H9 (cell line): ENCODE measurements around the gene VEGFA. TPM values are rescaled to one million over a fixed set of nuclear protein-coding genes. Genes with fewer than 3 reads are reported as not detected.

ENCODE experiments used
- DNase-seq: peaks from one replicate; pipeline ENCODE4 v3.0.0-alpha.2; 2017
- H2AFZ ChIP-seq: one replicate; pipeline ENCODE4 v1.6.1; 2013; ENCODE audit warnings: mild to moderate bottlenecking, low read length, control low read depth, moderate library complexity
- H2AK5ac ChIP-seq: 2 replicates; pipeline ENCODE4 v1.6.1; 2013; ENCODE audit warnings: low read length, control low read depth, mixed read lengths; ENCODE audit not compliant: insufficient read length
- H2BK120ac ChIP-seq: one replicate; pipeline ENCODE4 v1.6.1; 2013; ENCODE audit warnings: low read depth, mild to moderate bottlenecking, low read length, control low read depth, inconsistent platforms; ENCODE audit not compliant: poor library complexity, severe bottlenecking
- H2BK12ac ChIP-seq: 2 replicates; pipeline ENCODE4 v1.6.1; 2013; ENCODE audit warnings: low read length, control low read depth, mixed read lengths, low read depth; ENCODE audit not compliant: insufficient read length
- H2BK15ac ChIP-seq: 2 replicates; pipeline ENCODE4 v1.6.1; 2013; ENCODE audit warnings: low read depth, low read length, control low read depth
- H2BK20ac ChIP-seq: one replicate; pipeline ENCODE4 v1.6.1; 2013; ENCODE audit warnings: low read depth, mild to moderate bottlenecking, low read length, control low read depth, inconsistent platforms; ENCODE audit not compliant: poor library complexity, severe bottlenecking
- H2BK5ac ChIP-seq: 2 replicates; pipeline ENCODE4 v1.6.1; 2013; ENCODE audit warnings: low read length, control low read depth, mixed read lengths; ENCODE audit not compliant: insufficient read length
- H3K14ac ChIP-seq: 2 replicates; pipeline ENCODE4 v1.6.1; 2013; ENCODE audit warnings: low read length, control low read depth; ENCODE audit not compliant: insufficient read depth
- H3K18ac ChIP-seq: 2 replicates; pipeline ENCODE4 v1.6.1; 2013; ENCODE audit warnings: low read depth, mild to moderate bottlenecking, mixed read lengths, low read length, control low read depth; ENCODE audit not compliant: insufficient read length
- H3K23ac ChIP-seq: 2 replicates; pipeline ENCODE4 v1.6.1; 2013; ENCODE audit warnings: low read length, control low read depth, mixed read lengths, low read depth; ENCODE audit not compliant: insufficient read length
- H3K23me2 ChIP-seq: 2 replicates; pipeline ENCODE4 v1.6.1; 2013; ENCODE audit warnings: low read depth, mild to moderate bottlenecking, mixed read lengths, low read length, control low read depth; ENCODE audit not compliant: insufficient read length, poor library complexity, severe bottlenecking
- H3K27ac ChIP-seq: 2 replicates; pipeline ENCODE4 v1.5.1; 2013; ENCODE audit warnings: low read length, control low read depth, mixed read lengths, low read depth; ENCODE audit not compliant: insufficient read length
- H3K27me3 ChIP-seq: 2 replicates; pipeline ENCODE4 v1.6.1; 2013; ENCODE audit warnings: low read length, control low read depth, inconsistent platforms; ENCODE audit not compliant: insufficient read depth
- H3K4ac ChIP-seq: 2 replicates; pipeline ENCODE4 v1.6.1; 2013; ENCODE audit warnings: low read depth, mild to moderate bottlenecking, control low read depth, inconsistent platforms, low read length, moderate library complexity
- H3K4me1 ChIP-seq: 2 replicates; pipeline ENCODE4 v1.6.1; 2013; ENCODE audit warnings: low read length, control low read depth, inconsistent platforms; ENCODE audit not compliant: insufficient read depth
- H3K4me2 ChIP-seq: 2 replicates; pipeline ENCODE4 v1.6.1; 2013; ENCODE audit warnings: low read length, control low read depth, mixed read lengths; ENCODE audit not compliant: insufficient read length, insufficient read depth
- H3K56ac ChIP-seq: 2 replicates; pipeline ENCODE4 v1.6.1; 2013; ENCODE audit warnings: low read depth, mild to moderate bottlenecking, mixed read lengths, low read length, control low read depth; ENCODE audit not compliant: insufficient read length
- H3K79me1 ChIP-seq: 2 replicates; pipeline ENCODE4 v1.6.1; 2013; ENCODE audit warnings: low read depth, mild to moderate bottlenecking, moderate library complexity, low read length, control low read depth, inconsistent platforms; ENCODE audit not compliant: insufficient read depth, poor library complexity, severe bottlenecking
- H3K79me2 ChIP-seq: 2 replicates; pipeline ENCODE4 v1.6.1; 2013; ENCODE audit warnings: low read length, control low read depth, inconsistent platforms; ENCODE audit not compliant: insufficient read depth
- H3K9ac ChIP-seq: 2 replicates; pipeline ENCODE4 v1.6.1; 2013; ENCODE audit warnings: low read length, control low read depth, mixed read lengths; ENCODE audit not compliant: insufficient read length; ENCODE audit errors: extremely low read depth
- H3K9me3 ChIP-seq: one replicate; pipeline ENCODE4 v1.6.1; 2013; ENCODE audit warnings: low read depth, low read length, inconsistent platforms; ENCODE audit not compliant: control insufficient read depth
- H3T11ph ChIP-seq: one replicate; pipeline ENCODE4 v1.6.1; 2013; ENCODE audit warnings: mild to moderate bottlenecking, low read length, control low read depth, inconsistent platforms
- H4K20me1 ChIP-seq: one replicate; pipeline ENCODE4 v1.6.1; 2013; ENCODE audit not compliant: control insufficient read depth, insufficient read length, insufficient read depth
- H4K5ac ChIP-seq: 2 replicates; pipeline ENCODE4 v1.6.1; 2013; ENCODE audit warnings: low read depth, mild to moderate bottlenecking, mixed read lengths, low read length, control low read depth; ENCODE audit not compliant: insufficient read length
- H4K8ac ChIP-seq: replicated peaks from 2 replicates; pipeline ENCODE4 v1.6.1; 2013; ENCODE audit warnings: low read length, control low read depth, mixed read lengths, low read depth; ENCODE audit not compliant: insufficient read length
- H4K91ac ChIP-seq: 2 replicates; pipeline ENCODE4 v1.6.1; 2013; ENCODE audit warnings: low read depth, mild to moderate bottlenecking, moderate library complexity, mixed read lengths, low read length, control low read depth; ENCODE audit not compliant: insufficient read length
- H3K27ac Mint-ChIP-seq, 3 experiments: 2 replicates in 2 of 3; 3 replicates in 1 of 3; pipeline ENCODE4 v1.8.0; 2020 to 2021; ENCODE audit warnings: mixed read lengths in 3 of 3, mild to moderate bottlenecking in 1 of 3, moderate library complexity in 1 of 3
- H3K27me3 Mint-ChIP-seq: 2 replicates; pipeline ENCODE4 v1.8.0; 2021; ENCODE audit warnings: low read depth, mild to moderate bottlenecking, moderate library complexity, mixed read lengths
- H3K36me3 Mint-ChIP-seq, 3 experiments: 2 replicates in 2 of 3; 3 replicates in 1 of 3; pipeline ENCODE4 v1.8.0; 2020 to 2021; ENCODE audit warnings: low read depth in 3 of 3, mixed read lengths in 3 of 3; ENCODE audit not compliant: insufficient read depth in 1 of 3
- H3K4me1 Mint-ChIP-seq, 2 experiments: 2 replicates each; pipeline ENCODE4 v1.8.0; 2020; ENCODE audit warnings: mixed read lengths in 2 of 2
- H3K4me3 Mint-ChIP-seq, 2 experiments: 2 replicates in 1 of 2; 3 replicates in 1 of 2; pipeline ENCODE4 v1.8.0; 2020 to 2021; ENCODE audit warnings: mild to moderate bottlenecking in 2 of 2, mixed read lengths in 2 of 2, moderate library complexity in 1 of 2
- H3K9me3 Mint-ChIP-seq, 2 experiments: 2 replicates in 1 of 2; 3 replicates in 1 of 2; pipeline ENCODE4 v1.8.0; 2020; ENCODE audit warnings: mild to moderate bottlenecking in 2 of 2, mixed read lengths in 2 of 2, moderate library complexity in 1 of 2
- CTCF ChIP-seq: fragments of 200-600 bp; sonication (generic); conservative IDR thresholded peaks from 3 replicates; pipeline ENCODE4 v1.8.0; 2021; ENCODE audit warnings: antibody characterized with exemption, mild to moderate bottlenecking
- WGBS: extraction: QIAGEN DNeasy Blood & Tissue Kit; methylation state at CpG from one replicate; pipeline ENCODE4 v1.1.7; 2013; ENCODE audit warnings: missing lambda C conversion rate, low lambda C conversion rate, mixed read lengths; ENCODE audit not compliant: insufficient read length; ENCODE audit errors: extremely low coverage; 5-methylcytosine and 5-hydroxymethylcytosine counted together
- total RNA-seq: library from RNA; stranded (reverse); gene quantifications from 2 replicates; pipeline ENCODE4 v1.2.1, GENCODE V29; 2021

The VEGFA gene
- total RNA-seq, 1 experiment from 2014 or later = 47.9 TPM

GRCh38 chr6:43776115-43776798 lies 6.2 kb downstream of the VEGFA start:
- peaks cover 28 to 56% (median 47%) of the 10 kb centered on the region in 3 experiments for H3K36me3 Mint-ChIP-seq

More at GRCh38 chr6:43776115-43776798, 6.2 kb downstream of the VEGFA start:
- no peak overlapping the region for H4K8ac ChIP-seq
- H3K4me3 Mint-ChIP-seq = no peak overlapping the region
- no peak overlapping the region for H2AFZ ChIP-seq
- H3K9ac ChIP-seq = no peak overlapping the region
- no peak overlapping the region for H3T11ph ChIP-seq
- no peak overlapping the region for H2BK120ac ChIP-seq
- H2BK12ac ChIP-seq = no peak overlapping the region
- H3K4me1 ChIP-seq = peaks cover 5% of the 10 kb centered on the region; the same call in 1 of the 2 replicates
- H3K27me3 Mint-ChIP-seq = no peaks in the 10 kb centered on the region
- H2AK5ac ChIP-seq = no peak overlapping the region
- no peak for DNase-seq
- H3K27ac Mint-ChIP-seq = no peak overlapping the region
- H3K79me2 ChIP-seq = peaks cover 3% of the 10 kb centered on the region; the same call in 1 of the 2 replicates
- H4K20me1 ChIP-seq = no peaks in the 10 kb centered on the region
- no peaks in the 10 kb centered on the region for H3K27me3 ChIP-seq
- no peak overlapping the region for H3K27ac ChIP-seq
- H3K79me1 ChIP-seq = no peaks in the 10 kb centered on the region
- H4K5ac ChIP-seq = no peak overlapping the region
- H3K18ac ChIP-seq = no peak overlapping the region
- no peaks in the 10 kb centered on the region; a peak in 1 of 5 replicates for H3K9me3 Mint-ChIP-seq
- no peak overlapping the region for H2BK20ac ChIP-seq
- H3K4me2 ChIP-seq = no peak overlapping the region
- no peak overlapping the region for H3K4ac ChIP-seq
- no peak overlapping the region for H3K14ac ChIP-seq
- no peak overlapping the region for H3K23ac ChIP-seq
- WGBS = no CpG with 5 or more reads among the region's 8 CpGs
- no peak overlapping the region for H2BK15ac ChIP-seq
- no peak for TF ChIP-seq CTCF
- no peak overlapping the region for H2BK5ac ChIP-seq
- H3K23me2 ChIP-seq = peaks cover 11% of the 10 kb centered on the region
- peaks cover 29 to 37% of the 10 kb centered on the region in 2 experiments for H3K4me1 Mint-ChIP-seq
- no peaks in the 10 kb centered on the region for H3K9me3 ChIP-seq
- no peak overlapping the region for H3K56ac ChIP-seq
- no peak overlapping the region for H4K91ac ChIP-seq
